ENCODE results near the gene LRRC3C.
A peak's percentile ranks its signal among the peaks of the same experiment; 100 is the strongest.

The LRRC3C gene

GRCh38 chr17:39923836-39924690 is 3.5 kb upstream of the LRRC3C start:
- DNase-seq (ENCODE audit: low read depth in 2 of 2) = no peak

GRCh38 chr17:39924691-39925055 is 2.9 kb upstream of the LRRC3C start:
- no peak for DNase-seq (ENCODE audit: low read depth in 2 of 2)

- DNase-seq (ENCODE audit: low read depth in 2 of 2) = no peak
Measured at GRCh38 chr17:39925282-39926134, 2.0 kb upstream of the LRRC3C start.

- no peak for DNase-seq (ENCODE audit: low read depth in 2 of 2)
Measured at GRCh38 chr17:39926135-39926587, 1.4 kb upstream of the LRRC3C start.

- peak; percentile 26 to 34 for DNase-seq (ENCODE audit: low read depth in 2 of 2)
Measured at GRCh38 chr17:39926588-39927100, 888 bp upstream of the LRRC3C start.

- no peak for DNase-seq (ENCODE audit: low read depth in 2 of 2)
Measured at GRCh38 chr17:39927929-39928857, 661 bp downstream of the LRRC3C start.

- DNase-seq (ENCODE audit: low read depth in 2 of 2) = no peak
Measured at GRCh38 chr17:39928858-39929645, 1.5 kb downstream of the LRRC3C start.

GRCh38 chr17:39929646-39930407 is 2.3 kb downstream of the LRRC3C start:
- no peak for DNase-seq (ENCODE audit: low read depth in 2 of 2)

- DNase-seq (ENCODE audit: low read depth in 2 of 2) = no peak
Measured at GRCh38 chr17:39933912-39934311, 6.4 kb downstream of the LRRC3C start.

GRCh38 chr17:39934324-39934723 is 6.8 kb downstream of the LRRC3C start:
- no peak for DNase-seq (ENCODE audit: low read depth in 2 of 2)

GRCh38 chr17:39935909-39936308 is 8.4 kb downstream of the LRRC3C start:
- DNase-seq (ENCODE audit: low read depth in 2 of 2) = no peak

GRCh38 chr17:39937447-39937846 is 9.9 kb downstream of the LRRC3C start:
- DNase-seq (ENCODE audit: low read depth in 2 of 2) = no peak

GRCh38 chr17:39938140-39938869 is 10.8 kb downstream of the LRRC3C start:
- DNase-seq (ENCODE audit: low read depth in 2 of 2) = no peak

GRCh38 chr17:39939106-39939505 is 11.6 kb downstream of the LRRC3C start:
- DNase-seq (ENCODE audit: low read depth in 2 of 2) = no peak

GRCh38 chr17:39939588-39940419 is 12.3 kb downstream of the LRRC3C start:
- no peak for DNase-seq (ENCODE audit: low read depth in 2 of 2)

GRCh38 chr17:39943702-39944392 is 16.3 kb downstream of the LRRC3C start:
- no peak for DNase-seq (ENCODE audit: low read depth in 2 of 2)

- DNase-seq (ENCODE audit: low read depth in 2 of 2) = no peak
Measured at GRCh38 chr17:39944393-39944711, 16.8 kb downstream of the LRRC3C start.

All from stimulated activated CD8-positive, alpha-beta memory T cell treated with anti-CD3 and anti-CD28 coated beads, Interleukin-15, amount 100 ng/mL, for 4 hours (primary cell).